ENCODE measurements around the gene ZNF646.
A peak's percentile ranks its signal among the peaks of the same experiment; 100 is the strongest.

The ZNF646 gene

DNA sequence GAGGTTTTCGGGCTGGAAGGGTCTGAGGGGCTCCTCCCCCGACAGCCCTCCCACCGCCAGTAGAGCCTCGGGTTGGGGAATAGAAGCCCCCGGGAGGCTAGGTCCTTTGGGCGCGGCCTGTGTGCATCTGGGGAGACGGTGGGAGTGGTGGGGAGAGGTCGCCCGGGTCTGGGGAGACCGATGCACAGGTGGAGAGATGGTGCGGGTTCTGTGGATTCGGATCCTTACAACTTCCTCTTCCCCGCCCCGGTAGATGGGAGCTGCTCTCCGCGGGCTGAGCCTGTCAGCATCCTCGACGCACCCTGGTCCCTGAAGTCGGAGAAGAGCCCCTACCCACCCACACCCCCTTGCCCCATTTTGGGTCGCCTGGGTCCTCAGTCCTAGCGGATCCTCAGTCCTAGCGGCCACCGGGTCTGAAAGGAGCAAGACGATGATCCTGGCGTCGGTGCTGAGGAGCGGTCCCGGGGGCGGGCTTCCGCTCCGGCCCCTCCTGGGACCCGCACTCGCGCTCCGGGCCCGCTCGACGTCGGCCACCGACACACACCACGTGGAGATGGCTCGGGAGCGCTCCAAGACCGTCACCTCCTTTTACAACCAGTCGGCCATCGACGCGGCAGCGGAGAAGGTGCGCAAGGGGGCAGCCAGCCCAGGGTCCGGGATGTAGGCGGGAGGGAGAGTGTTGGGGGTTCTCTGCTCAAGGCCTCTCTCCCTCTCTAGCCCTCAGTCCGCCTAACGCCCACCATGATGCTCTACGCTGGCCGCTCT, 34.8 kb downstream of the ZNF646 start:
- DNase-seq = no peak

DNA sequence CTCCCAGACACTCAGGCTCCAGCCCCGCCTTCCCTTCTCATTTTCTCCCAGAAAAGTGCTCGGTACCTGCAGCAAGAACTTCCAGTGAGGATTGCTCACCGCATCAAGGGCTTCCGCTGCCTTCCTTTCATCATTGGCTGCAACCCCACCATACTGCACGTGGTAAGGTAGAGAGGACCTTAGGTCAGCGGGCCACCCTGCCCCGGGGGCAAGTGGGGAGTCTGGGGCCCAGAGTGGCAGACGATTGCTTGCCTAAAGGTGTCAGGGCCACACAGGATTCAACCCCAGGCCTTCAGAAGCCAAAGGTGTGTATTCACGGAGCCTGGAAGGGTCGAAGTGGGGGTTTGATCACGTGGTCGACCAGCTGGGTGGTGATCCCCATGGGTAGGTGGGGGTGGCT, 35.4 kb downstream of the ZNF646 start:
- no peak for DNase-seq

DNA sequence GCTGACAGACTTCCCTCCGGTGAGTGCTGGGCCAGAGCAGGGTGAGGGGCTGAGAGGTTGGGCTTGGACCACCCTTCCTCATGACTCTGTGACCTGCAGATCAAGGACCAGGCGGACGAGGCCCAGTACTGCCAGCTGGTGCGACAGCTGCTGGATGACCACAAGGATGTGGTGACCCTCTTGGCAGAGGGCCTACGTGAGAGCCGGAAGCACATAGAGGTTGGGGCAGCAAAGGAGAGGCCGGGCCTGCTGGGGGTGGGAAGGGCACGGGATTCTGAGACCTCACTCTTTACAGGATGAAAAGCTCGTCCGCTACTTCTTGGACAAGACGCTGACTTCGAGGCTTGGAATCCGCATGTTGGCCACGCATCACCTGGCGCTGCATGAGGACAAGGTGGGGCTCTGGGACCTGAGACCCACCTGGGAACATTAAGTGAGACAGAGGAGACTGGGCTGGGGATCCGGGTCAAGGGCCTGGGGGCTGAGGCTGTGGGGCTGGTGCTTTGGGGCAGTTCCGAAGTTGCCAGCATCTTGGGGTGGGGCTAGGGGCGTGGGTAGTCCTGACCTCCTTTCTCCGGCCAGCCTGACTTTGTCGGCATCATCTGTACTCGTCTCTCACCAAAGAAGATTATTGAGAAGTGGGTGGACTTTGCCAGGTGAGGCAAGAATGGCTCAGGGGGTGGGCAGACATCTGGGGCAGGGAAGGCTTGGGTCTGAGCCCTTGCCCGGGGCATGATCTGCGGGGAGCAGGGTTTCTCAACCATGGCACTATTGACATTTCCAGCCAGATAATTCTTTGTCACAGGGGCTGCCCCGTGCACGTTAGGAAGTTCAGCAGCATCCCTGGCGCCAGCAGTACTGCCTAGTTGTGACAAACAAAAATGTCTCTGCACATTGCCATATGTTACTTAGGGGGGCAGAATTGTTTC, 36.1 kb downstream of the ZNF646 start:
- no peak for DNase-seq

DNA sequence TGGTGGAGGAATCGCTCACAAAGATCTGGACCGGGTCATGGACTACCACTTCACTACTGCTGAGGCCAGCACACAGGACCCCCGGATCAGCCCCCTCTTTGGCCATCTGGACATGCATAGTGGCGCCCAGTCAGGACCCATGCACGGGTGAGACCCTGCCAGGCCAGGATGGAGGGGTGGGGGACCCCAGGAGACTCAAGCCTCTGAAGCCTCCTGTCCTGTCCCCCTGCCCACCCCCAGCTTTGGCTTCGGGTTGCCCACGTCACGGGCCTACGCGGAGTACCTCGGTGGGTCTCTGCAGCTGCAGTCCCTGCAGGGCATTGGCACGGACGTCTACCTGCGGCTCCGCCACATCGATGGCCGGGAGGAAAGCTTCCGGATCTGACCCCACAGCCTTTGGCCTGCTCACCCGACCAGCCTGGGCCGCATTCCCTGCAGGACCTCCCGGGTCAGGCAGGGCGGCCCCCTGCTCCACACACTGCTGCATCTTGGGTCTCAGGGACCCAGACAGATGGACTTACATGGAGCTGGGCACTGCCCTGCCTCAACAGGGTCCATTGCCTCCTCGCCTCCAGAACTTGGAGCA, 37.8 kb downstream of the ZNF646 start:
- DNase-seq = no peak

DNA sequence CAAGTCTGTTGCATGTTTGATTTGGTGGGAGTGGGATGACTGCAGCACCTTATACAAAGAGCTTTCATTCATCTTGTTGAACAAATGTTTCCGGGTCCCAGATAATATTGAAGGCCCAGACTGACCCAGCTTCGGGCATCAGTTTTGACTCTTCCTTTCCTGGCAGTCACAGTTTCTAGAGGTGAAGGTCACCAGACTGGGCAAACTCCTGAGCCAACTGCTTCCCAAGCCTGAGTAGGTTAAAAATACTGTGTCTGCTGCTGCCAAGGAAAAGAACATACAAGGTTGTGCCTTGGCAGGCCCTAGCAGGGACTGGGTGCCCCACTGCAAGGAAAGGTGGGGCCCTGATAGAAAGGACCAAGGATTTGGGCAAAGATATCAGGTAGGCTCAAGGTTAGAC, 38.5 kb downstream of the ZNF646 start:
- DNase-seq = no peak

DNA sequence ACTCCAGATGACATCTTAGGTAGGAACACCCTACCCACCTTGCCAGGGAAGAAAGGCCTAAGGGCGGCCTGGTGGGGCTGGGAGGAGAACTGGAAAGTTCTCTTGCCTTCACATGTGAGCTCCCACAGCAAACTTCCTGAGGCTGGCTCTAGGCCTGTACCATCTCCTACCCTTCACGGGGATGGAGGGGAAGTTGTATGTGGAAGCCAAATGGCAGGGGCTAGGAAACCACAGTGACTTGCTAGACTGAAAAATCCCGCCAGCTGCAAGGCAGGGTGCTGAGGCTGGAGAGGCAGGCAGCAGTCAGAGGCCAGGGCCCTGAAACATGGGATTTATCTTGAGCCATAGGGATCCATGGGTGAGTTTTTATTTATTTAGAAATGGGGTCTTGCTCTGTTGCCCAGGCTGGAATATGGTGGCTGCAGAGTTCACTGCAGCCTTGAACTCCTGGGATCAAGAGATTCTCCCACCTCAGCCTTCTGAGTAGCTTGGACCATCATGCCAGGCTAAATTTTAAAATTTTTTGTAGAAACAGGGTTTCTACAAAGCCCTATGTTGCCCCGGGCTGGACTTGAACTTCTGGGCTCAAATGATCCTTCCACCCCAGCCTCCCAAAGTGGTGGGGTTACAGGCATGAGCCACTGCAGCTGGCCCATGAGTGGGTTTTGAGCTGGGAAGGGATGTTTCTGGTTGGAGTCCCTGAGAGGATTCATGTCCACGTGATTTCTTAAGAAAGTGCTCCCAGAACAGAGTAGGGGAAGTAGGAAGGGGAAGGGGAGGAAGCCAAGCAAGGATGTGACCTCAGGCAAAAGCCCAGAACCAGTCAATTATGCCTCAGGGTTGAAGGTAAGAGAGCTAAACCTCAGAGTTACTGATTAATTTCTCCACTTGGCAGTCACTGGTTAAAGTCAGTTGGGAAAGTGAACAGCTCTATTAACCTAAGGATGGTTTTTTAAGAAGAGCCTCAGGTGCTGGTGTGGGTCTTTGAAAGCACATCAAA, 39.2 kb downstream of the ZNF646 start:
- DNase-seq = peak in 1 of 2 donors; percentile 8

DNA sequence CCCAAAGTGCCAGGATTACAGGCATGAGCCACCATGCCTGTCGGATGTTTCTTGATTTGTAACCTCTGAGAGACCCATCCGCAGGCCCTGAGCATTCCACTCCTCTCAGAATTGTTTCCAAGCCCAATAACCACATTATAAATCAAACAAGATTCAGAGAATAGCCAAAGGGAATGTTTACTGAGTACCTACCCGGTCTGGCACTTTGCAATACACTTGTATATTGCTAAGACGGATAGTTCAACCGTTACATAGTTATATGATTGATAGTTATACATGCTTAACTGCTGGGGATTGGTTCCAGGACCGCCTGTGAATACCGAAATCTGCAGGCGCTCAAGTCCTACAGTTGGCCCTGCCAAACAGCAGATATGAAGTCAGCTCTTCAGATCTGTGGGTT, 40.2 kb downstream of the ZNF646 start:
- DNase-seq = no peak

DNA sequence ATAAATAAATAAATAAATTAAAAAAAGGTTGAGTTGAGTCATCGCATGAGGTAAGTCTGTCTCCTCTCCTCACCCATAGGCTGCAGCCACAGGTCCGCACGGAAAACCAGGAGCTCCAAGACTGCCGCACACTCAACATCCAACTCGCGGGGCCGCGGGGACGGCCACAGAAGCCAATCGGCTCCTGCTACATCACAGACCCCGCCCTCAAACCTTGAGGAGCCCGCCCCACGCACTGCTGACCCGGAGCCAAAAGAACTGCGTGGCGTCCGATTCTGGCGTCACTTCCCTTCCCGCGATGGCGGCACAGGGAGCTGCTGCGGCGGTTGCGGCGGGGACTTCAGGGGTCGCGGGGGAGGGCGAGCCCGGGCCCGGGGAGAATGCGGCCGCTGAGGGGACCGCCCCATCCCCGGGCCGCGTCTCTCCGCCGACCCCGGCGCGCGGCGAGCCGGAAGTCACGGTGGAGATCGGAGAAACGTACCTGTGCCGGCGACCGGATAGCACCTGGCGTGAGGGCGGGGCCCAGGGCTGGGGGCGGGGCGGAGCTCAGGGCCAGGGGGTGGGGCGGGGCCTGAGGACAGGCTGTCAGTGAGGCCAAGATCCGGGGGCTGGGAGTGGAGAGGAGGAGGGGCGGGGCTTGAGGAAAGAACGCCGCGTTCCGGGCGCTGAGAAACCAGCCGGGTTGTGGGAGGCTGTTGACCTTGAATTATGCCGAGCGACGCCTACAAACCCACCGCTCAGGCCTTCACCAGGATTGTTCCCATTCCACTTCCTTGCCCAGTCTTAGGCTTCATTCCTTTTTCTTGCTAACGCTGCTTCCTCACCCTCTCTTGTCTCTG, 43.4 kb downstream of the ZNF646 start, which contains the start of gene KAT8:
TSS of gene KAT8 (plus strand) at position 281 of the 839 bp plus-strand sequence. CDS start at position 299, 18 bp downstream.
- peak; percentile 93 to 95 for DNase-seq

DNA sequence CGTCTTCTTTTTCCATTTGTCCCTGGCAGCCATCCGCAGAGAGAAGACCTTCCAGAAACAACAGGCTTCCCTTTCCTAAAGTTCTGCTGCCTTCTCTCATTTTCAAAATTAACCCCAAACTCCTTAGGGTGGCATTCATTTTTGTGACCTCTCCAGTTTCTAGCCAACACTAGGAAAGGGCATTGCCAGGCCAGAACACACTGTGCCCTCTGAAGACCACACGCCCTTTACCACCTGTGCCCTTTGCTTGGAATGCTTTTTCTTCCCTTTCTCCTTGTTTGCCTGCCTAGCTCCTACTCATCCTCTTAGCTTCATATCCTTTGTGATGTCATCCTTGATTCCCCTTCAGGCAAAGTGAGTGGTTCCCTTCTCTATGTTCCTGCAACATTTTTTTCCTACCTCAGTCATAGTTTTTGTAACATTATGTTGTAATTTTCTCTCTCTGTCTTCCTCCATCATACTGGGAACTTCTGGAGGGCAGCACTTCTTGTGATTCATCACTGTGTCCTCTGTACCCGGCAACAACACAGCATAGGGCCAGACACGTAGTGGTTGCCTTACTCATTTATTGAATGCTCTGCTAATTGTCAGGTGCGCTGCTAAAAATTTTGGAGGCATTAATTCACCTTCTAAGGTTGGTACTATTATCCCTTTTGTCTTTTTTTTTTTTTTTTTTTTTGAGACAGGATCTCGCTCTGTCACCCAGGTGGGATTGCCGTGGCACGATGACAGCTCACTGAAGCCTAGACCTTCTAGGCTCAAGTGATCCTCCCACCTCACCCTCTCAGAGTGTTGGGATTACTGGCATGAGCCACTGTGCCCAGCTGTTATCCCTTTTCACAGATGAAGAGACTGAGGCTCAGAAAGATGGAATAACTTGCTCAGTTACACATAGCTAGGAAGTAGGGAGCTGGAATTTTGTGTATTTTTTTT, 44.3 kb downstream of the ZNF646 start:
- DNase-seq = no peak

DNA sequence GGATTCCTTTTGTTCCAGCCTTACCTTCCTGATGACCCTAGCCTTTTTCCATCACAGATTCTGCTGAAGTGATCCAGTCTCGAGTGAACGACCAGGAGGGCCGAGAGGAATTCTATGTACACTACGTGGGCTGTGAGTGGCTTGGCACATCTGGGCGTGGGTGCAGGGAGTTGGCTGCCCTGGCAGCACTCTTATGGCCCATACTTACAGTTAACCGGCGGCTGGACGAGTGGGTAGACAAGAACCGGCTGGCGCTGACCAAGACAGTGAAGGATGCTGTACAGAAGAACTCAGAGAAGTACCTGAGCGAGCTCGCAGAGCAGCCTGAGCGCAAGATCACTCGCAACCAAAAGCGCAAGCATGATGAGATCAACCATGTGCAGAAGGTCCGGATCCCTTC, 45.9 kb downstream of the ZNF646 start:
- no peak for DNase-seq

DNA sequence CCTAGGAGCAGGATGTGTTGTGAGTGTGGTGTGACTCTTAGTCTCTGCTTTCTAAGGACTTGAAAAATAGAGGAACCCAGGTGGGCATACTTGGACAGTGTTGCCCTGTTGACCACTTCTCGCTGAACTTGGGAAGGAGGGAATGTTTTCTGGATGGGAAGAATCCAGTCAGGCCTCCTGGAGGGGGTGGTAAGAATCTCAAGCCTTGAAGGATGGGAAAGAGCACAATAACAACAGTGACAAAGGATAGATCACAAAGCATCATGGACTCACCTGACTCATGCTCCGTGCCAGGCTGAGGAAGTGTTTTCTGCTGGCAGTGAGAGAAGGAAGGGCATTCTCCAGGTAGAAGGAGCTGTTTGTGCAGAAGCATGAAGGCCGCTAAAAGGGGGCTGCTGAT, 51.6 kb downstream of the ZNF646 start:
- DNase-seq = no peak

DNA sequence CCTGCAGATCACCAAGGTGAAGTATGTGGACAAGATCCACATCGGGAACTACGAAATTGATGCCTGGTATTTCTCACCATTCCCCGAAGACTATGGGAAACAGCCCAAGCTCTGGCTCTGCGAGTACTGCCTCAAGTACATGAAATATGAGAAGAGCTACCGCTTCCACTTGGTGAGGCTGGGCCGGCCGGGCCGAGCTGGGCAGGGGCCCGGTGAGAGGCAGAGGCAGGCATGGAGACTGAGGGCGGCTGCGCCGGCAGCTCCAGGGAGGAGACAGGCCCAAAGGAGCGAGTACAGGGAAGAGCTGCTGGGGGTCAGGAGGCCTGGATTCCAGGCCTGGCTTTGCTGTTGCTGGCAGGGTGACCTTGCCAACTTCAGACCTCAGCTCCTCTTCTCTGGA, 53.0 kb downstream of the ZNF646 start:
- no peak for DNase-seq

DNA sequence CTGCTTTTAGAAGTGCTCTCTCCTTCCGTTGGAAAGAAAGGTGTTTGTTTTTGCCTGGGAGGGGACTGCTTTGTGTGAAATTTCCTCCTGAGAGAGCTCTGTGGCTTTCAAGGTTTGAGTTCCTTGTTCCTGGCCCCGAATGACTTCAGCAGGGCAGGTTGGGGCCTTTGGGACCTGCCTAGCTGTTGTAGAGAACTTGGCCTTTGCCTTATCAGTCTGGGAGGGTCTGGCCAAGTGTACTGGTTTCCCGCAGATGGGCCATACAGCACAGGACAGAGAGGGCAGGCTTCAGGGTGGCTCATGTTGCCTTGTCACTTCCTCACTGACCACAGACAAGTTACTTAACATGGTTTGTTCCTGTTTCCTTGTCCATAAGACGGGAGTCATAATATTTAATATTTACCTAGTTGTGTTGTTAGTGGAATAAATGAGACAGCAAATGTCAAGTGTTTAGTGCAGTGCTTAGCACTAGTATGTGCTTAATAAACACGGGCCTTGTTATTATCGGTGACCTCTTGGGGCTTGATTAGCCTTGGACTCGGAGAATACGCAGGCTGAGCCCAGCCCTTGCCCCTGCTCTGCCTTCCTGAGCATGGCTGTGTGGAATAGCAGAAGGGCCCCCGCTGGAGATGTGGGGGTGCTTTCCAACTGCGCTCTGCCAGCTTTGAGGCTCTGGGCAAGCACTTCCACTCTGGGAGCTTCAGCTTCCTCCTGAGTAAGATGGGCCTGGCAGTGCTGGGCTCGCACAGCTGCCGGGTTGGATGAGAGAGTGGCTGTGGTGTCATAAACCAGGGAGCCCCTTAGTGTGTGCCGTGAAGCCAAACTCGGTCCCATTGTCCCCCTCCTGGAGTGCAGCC, 54.7 kb downstream of the ZNF646 start:
- peak in 1 of 2 donors; percentile 9 for DNase-seq

DNA sequence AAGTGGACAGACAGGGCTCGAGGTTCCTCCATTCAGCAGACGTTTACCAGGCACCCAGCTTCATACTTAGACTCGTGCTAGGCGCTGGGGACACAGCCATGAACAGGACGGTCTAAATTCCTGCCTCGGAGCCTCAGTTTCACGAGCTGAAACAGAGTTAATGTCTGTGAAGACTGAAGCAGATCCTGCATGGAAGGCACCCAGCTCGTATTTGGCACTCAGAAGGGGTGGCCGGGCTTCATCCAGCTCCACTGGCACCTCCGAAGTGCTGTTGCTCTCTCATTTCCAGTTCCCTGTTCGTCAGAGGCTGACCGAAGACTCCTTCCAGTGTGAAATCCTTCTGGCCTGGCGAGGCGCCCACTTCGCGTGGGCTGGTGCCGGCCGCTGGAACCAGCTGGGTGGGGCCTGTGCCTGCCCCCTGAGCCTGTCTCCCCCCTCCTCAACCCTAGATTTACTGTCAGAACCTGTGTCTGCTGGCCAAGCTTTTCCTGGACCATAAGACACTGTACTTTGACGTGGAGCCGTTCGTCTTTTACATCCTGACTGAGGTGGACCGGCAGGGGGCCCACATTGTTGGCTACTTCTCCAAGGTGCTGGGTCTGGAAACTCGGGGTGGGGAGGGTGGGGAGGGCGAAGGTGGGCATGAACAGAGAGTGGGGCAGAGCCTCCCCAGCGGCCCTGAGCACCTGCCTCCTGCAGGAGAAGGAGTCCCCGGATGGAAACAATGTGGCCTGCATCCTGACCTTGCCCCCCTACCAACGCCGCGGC, 55.5 kb downstream of the ZNF646 start:
- peak in 1 of 2 donors; percentile 17 for DNase-seq

DNA sequence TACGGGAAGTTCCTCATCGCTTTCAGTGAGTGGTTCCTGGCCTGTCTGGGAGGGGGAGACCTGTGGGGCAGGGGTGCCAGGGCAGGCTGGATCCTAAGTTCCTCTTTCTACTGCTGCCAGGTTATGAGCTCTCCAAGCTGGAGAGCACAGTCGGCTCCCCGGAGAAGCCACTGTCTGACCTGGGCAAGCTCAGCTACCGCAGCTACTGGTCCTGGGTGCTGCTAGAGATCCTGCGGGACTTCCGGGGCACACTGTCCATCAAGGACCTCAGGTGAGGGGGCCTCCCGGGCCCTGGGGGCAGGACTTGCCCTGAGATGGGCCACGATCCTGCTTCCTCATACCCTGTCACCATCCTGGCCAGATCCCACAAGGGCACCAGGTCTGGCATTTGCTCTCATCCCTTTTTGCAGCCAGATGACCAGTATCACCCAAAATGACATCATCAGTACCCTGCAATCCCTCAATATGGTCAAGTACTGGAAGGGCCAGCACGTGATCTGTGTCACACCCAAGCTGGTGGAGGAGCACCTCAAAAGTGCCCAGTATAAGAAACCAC, 56.2 kb downstream of the ZNF646 start:
- no peak for DNase-seq

DNA sequence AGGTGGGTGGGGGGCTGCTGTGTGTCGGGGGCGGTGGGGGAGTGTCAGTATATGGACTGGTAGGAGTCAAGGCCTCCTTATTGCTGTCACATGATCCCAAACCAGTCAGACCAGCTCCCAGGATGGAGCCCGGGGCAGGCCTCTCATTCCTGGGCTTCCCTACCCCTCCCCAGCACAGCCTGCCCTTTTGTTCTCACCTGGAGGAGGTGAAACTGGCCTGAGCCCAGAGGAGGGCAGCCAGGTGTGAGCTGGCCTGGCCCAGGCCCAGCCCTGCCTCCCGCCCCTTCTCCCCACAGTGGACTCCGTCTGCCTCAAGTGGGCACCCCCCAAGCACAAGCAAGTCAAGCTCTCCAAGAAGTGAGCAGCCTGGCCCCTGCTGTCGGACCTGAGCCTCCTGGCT, 56.7 kb downstream of the ZNF646 start:
- DNase-seq = no peak

DNA sequence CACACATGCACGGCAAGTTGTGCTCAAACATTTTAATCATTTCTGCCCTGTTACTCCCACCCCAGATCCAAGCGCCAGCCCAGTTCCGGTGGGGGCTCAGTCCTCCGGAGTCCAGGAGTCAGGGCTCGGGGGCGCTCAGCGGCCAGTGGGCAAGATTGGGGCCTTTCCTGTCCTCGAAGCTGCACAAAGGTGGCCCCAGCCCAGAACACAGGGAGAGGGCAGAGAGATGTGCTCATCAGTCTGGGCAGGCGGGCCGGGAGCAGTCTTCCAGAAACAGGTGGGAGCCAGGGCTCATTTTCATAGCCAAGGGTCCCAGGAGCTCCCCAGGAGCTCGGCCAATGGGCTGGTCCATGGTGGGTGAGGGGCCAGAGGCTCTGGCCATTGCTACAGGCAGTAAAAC, 57.2 kb downstream of the ZNF646 start:
- DNase-seq = no peak

DNA sequence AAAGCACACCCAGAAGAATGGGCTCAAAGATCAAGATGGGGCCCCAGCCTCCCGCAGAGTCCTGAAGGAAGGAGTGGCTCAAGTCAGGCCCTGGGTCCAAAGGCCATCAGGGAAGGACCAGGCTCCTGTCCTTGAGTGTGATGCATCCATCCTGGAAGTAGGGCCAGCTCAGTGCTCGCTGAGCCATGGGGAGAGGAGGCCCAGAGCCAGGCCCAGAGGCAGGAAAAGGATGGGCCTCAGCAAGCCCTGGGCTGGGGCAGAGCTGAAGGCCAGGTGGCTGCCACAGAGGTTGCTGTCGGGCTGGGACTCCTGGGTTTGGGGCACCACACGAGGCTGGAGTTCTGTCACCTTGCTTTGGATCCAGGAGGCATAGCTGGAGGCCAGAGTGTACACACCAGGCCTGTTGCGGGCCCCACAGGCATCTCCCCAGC, 57.6 kb downstream of the ZNF646 start:
- DNase-seq = no peak
